Measurements from ENCODE around the gene PTPRB.

DNA sequence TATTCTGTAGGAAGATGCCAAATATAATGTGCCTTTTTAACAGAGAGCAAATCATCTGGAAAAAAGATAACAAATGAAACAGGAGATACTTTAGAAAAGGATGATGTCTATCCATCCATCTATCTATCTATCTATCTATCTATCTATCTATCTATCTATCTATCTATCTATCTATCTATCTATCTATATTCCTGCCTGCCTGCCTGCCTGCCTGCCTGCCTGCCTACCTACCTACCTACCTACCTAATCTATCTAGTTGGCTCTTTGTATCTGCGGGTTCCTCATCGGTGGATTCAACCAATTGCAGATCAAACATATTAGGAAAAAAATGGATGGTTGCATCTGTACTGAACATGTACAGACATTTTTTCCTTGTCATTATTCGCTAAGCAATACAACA lies 11.0 kb downstream of the PTPRB start:
- TF ChIP-seq POLR2A (IDR thresholded peaks at IDR 0.05; ENCODE audit: low read depth, low read length) (no peak), EZH2 (IDR thresholded peaks at IDR 0.05; ENCODE audit: borderline replicate concordance, low read depth, low read length, severe bottlenecking) (no peak), POLR2AphosphoS5 (IDR thresholded peaks at IDR 0.05; ENCODE audit: insufficient read depth, low read depth, low read length) (no peak), MYC (IDR thresholded peaks at IDR 0.05; ENCODE audit: low read depth, low read length) (no peak), FOS (IDR thresholded peaks at IDR 0.05; ENCODE audit: borderline replicate concordance, insufficient read depth, low read length) (no peak), GATA2 (IDR thresholded peaks at IDR 0.05; ENCODE audit: insufficient read depth, insufficient read length, low read depth, low read length) (no peak), JUN (IDR thresholded peaks at IDR 0.05; ENCODE audit: borderline replicate concordance, insufficient read depth, insufficient read length, low read depth) (no peak)
- TF ChIP-seq, protein P1, sequence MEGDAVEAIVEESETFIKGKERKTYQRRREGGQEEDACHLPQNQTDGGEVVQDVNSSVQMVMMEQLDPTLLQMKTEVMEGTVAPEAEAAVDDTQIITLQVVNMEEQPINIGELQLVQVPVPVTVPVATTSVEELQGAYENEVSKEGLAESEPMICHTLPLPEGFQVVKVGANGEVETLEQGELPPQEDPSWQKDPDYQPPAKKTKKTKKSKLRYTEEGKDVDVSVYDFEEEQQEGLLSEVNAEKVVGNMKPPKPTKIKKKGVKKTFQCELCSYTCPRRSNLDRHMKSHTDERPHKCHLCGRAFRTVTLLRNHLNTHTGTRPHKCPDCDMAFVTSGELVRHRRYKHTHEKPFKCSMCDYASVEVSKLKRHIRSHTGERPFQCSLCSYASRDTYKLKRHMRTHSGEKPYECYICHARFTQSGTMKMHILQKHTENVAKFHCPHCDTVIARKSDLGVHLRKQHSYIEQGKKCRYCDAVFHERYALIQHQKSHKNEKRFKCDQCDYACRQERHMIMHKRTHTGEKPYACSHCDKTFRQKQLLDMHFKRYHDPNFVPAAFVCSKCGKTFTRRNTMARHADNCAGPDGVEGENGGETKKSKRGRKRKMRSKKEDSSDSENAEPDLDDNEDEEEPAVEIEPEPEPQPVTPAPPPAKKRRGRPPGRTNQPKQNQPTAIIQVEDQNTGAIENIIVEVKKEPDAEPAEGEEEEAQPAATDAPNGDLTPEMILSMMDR (IDR thresholded peaks at IDR 0.05; ENCODE audit: extremely low read depth in 1 of 2, insufficient read depth in 1 of 2, low read depth in 1 of 2, low read length in 2 of 2): no peak
- TF ChIP-seq, protein P2, sequence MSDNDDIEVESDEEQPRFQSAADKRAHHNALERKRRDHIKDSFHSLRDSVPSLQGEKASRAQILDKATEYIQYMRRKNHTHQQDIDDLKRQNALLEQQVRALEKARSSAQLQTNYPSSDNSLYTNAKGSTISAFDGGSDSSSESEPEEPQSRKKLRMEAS (IDR thresholded peaks at IDR 0.05; ENCODE audit: insufficient read depth, insufficient read length): no peak
